SK-N-SH (cell line): ENCODE data around the gene MARCHF3.

Experiments used
- MAX ChIP-seq: IDR thresholded peaks from 2 replicates; pipeline ENCODE4 v1.4.0; 2012; ENCODE audit warnings: low read depth
- SIN3A ChIP-seq: IDR thresholded peaks from 2 replicates; pipeline ENCODE4 v1.6.1; 2012; ENCODE audit warnings: low read depth, mild to moderate bottlenecking, low read length, moderate library complexity, borderline replicate concordance
- TAF1 ChIP-seq: IDR thresholded peaks from 2 replicates; pipeline ENCODE4 v1.6.1; 2012; ENCODE audit warnings: low read depth, mild to moderate bottlenecking, low read length, moderate library complexity, borderline replicate concordance
- YY1 ChIP-seq: IDR thresholded peaks from 2 replicates; pipeline ENCODE4 v1.4.0; 2012; ENCODE audit warnings: low read depth, mild to moderate bottlenecking

GRCh38 chr5:126965487-126965886 lies 64.9 kb downstream of the MARCHF3 start:
- TF ChIP-seq MAX = no peak
- TF ChIP-seq YY1 = no peak
- TF ChIP-seq TAF1 = no peak
- TF ChIP-seq SIN3A = no peak
